WERI-Rb-1 (cell line): ENCODE measurements around the gene SSBP3.

Experiments
- DNase-seq: peaks from one replicate; pipeline ENCODE4 v3.0.0-alpha.2; 2020
- H3K27ac ChIP-seq: fragments of 250-450 bp; sonication (Bioruptor Pico); 2 replicates; pipeline ENCODE4 v1.5.1; 2020; ENCODE audit warnings: mild to moderate bottlenecking, moderate library complexity
- H3K27me3 ChIP-seq: fragments of 250-450 bp; sonication (Bioruptor Pico); 2 replicates; pipeline ENCODE4 v1.5.1; 2021; ENCODE audit warnings: mild to moderate bottlenecking, low read depth, moderate library complexity; ENCODE audit not compliant: insufficient read depth, severe bottlenecking
- H3K36me3 ChIP-seq: fragments of 250-450 bp; sonication (Bioruptor Pico); 2 replicates; pipeline ENCODE4 v1.5.1; 2020; ENCODE audit warnings: mild to moderate bottlenecking, moderate library complexity
- H3K4me3 ChIP-seq: 2 replicates; pipeline ENCODE4 v1.5.1; 2011; ENCODE audit warnings: low read depth, mild to moderate bottlenecking, control low read depth, low read length
- H3K9me3 ChIP-seq: fragments of 250-450 bp; sonication (Bioruptor Pico); 2 replicates; pipeline ENCODE4 v1.5.1; 2021; ENCODE audit warnings: mild to moderate bottlenecking, moderate library complexity; ENCODE audit not compliant: severe bottlenecking
- TF ChIP-seq, protein P1 (sequence below): IDR thresholded peaks from 2 replicates; pipeline ENCODE4 v1.5.1; 2011; ENCODE audit warnings: low read depth, mild to moderate bottlenecking, control low read depth, inconsistent platforms, low read length

The SSBP3 gene

DNA sequence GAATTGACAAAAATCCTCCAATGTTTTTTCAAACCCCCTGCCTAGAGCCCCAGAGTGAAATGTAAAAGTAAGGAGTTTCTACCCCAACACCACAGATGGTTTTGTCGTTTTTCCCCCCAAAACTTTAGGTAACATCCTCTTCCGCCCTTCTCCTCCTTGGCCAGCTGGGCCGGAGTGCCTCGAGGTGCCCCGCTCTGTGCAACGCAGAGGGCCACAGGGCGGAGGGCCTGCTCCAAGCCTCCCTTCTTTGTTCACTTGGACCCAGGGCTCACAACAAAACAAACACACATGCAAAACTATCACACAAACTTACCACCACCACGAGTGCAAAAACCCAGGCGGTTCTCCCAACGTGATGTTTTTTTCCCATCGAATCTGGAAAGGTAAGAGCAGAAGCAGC lies 1.9 kb downstream of the SSBP3 start:
- no peaks in the 10 kb centered on the region for H3K9me3 ChIP-seq
- H3K27me3 ChIP-seq, result no peaks in the 10 kb centered on the region
- H3K4me3 ChIP-seq, result peak overlapping the region; percentile 79
- peaks cover 61% of the 10 kb centered on the region for H3K36me3 ChIP-seq
- peak overlapping the region; percentile 83 for H3K27ac ChIP-seq
- no peak for DNase-seq
- TF ChIP-seq, protein P1, sequence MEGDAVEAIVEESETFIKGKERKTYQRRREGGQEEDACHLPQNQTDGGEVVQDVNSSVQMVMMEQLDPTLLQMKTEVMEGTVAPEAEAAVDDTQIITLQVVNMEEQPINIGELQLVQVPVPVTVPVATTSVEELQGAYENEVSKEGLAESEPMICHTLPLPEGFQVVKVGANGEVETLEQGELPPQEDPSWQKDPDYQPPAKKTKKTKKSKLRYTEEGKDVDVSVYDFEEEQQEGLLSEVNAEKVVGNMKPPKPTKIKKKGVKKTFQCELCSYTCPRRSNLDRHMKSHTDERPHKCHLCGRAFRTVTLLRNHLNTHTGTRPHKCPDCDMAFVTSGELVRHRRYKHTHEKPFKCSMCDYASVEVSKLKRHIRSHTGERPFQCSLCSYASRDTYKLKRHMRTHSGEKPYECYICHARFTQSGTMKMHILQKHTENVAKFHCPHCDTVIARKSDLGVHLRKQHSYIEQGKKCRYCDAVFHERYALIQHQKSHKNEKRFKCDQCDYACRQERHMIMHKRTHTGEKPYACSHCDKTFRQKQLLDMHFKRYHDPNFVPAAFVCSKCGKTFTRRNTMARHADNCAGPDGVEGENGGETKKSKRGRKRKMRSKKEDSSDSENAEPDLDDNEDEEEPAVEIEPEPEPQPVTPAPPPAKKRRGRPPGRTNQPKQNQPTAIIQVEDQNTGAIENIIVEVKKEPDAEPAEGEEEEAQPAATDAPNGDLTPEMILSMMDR, result no peak

DNA sequence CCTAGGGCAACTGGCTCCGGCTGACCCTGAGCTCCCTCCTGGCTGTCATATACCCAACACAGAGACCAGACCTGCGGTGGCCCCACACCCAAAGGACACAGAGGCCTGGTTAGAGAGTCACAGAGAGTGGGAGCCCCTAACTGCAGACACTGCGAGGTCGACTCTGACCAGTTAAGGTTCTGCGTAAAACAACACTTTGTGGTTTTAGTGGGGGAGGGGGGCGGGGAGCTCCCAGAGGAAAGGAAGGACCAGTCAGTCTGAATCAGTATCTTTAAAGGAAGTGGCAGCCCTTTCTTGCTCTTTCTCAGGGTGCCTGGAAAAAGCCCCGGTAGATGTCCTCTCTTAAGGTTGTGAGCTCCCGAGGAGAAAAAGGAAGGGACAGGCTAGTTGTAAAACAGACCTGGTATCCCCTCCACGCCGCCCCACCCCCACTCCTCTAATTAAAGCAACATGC lies 2.4 kb downstream of the SSBP3 start:
- Histone ChIP-seq H3K9me3 (no peaks in the 10 kb centered on the region), H3K4me3 (peak overlapping the region; percentile 79), H3K27ac (peak overlapping the region; percentile 83), H3K27me3 (no peaks in the 10 kb centered on the region), H3K36me3 (peaks cover 65% of the 10 kb centered on the region)
- DNase-seq, result no peak
- TF ChIP-seq, protein P1, result no peak

GRCh38 chr1:54403405-54403804 lies 2.8 kb downstream of the SSBP3 start:
- Histone ChIP-seq H3K27ac (peak overlapping the region; percentile 83), H3K27me3 (no peaks in the 10 kb centered on the region), H3K9me3 (no peaks in the 10 kb centered on the region), H3K36me3 (peaks cover 69% of the 10 kb centered on the region), H3K4me3 (peak overlapping the region; percentile 79)
- DNase-seq, result peak; percentile 32
- TF ChIP-seq, protein P1, result no peak

DNA sequence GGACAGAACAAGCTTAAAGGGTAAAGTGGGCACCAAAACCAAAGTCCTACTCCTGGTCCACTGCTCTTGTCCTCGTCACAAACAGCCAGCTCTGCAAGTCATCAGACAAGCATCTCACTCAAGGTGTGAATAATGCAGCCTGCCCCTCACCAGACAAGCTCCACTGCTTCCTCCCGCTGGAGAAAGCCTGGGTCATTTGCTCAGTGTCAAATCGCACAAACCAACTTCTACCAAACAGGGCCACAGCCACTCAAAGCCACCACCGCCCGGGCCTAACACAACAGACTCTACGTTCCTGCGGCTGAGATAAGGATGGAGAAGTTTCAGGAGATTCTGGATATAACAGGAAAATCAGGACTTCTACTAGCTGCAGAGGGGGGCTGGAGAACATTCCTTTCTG lies 3.3 kb downstream of the SSBP3 start:
- H3K27ac ChIP-seq, result peak overlapping the region; percentile 83
- TF ChIP-seq, protein P1, result no peak
- peak overlapping the region; percentile 79 for H3K4me3 ChIP-seq
- peaks cover 75% of the 10 kb centered on the region for H3K36me3 ChIP-seq
- no peaks in the 10 kb centered on the region for H3K9me3 ChIP-seq
- DNase-seq, result no peak
- H3K27me3 ChIP-seq, result no peaks in the 10 kb centered on the region

- no peak overlapping the region for H3K4me3 ChIP-seq
- DNase-seq, result no peak
- no peak overlapping the region for H3K27ac ChIP-seq
- peaks cover 86% of the 10 kb centered on the region for H3K36me3 ChIP-seq
- no peaks in the 10 kb centered on the region for H3K27me3 ChIP-seq
- H3K9me3 ChIP-seq, result no peaks in the 10 kb centered on the region
- TF ChIP-seq, protein P1, result no peak
These were observed 4.4 kb downstream of the SSBP3 start for GRCh38 chr1:54401799-54402198.

DNA sequence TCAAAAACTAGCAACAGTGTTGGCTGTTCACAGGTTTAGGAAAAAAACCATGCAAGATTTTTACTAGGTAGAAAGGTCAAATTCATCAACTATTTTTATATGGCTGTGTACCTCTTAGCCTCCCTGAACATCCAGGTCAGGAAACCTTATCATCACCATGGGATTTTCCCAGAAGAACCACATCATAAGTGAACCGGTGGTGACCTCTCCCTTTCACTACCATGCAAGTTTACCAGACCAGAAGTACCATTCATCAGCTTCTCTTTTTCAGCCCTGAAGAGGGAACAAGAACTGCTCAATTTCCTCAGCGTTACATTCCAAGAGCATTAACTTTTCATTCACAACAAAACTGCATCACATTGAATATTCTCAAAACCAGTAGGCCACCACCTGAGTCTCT lies 5.9 kb downstream of the SSBP3 start:
- no peaks in the 10 kb centered on the region for H3K9me3 ChIP-seq
- H3K27ac ChIP-seq, result no peak overlapping the region
- no peak overlapping the region for H3K4me3 ChIP-seq
- TF ChIP-seq, protein P1, result no peak
- H3K36me3 ChIP-seq, result peaks cover 98% of the 10 kb centered on the region
- no peaks in the 10 kb centered on the region for H3K27me3 ChIP-seq
- DNase-seq, result no peak
